NCI-H146 treated with DMSO at 0.1 percent for 48 hours (cell line): ENCODE data around the gene ALMS1.
"Not testable (repeated sequence)": the region's sequence is repeated elsewhere in the genome, so short reads cannot be mapped to it uniquely, and the experiment has no call there.

ENCODE experiments used
- DNase-seq: peaks from one replicate; lab custom pipeline; 2025; ENCODE audit not compliant: unreplicated experiment; lab: John Stamatoyannopoulos, UW

ALMS1 gene

GRCh38 chr2:73504850-73505249 is 119.2 kb downstream of the ALMS1 start:
- not testable (repeated sequence) for DNase-seq

GRCh38 chr2:73510470-73510869 is 124.8 kb downstream of the ALMS1 start:
- DNase-seq: not testable (repeated sequence)

GRCh38 chr2:73516033-73516432 is 130.4 kb downstream of the ALMS1 start:
- no peak for DNase-seq

- DNase-seq: no peak
Observed at GRCh38 chr2:73528688-73529087, 143.1 kb downstream of the ALMS1 start.

GRCh38 chr2:73530773-73531172 is 145.1 kb downstream of the ALMS1 start:
- DNase-seq: not testable (repeated sequence)

GRCh38 chr2:73532381-73532780 is 146.7 kb downstream of the ALMS1 start:
- DNase-seq: no peak

GRCh38 chr2:73536133-73536840 is 150.7 kb downstream of the ALMS1 start:
- no peak for DNase-seq

- DNase-seq: not testable (repeated sequence)
Observed at GRCh38 chr2:73560875-73561274, 175.2 kb downstream of the ALMS1 start.

- no peak for DNase-seq
Observed at GRCh38 chr2:73561422-73561821, 175.8 kb downstream of the ALMS1 start.

- no peak for DNase-seq
Observed at GRCh38 chr2:73564986-73565385, 179.3 kb downstream of the ALMS1 start.

- no peak for DNase-seq
Observed at GRCh38 chr2:73566288-73566878, 180.7 kb downstream of the ALMS1 start.

- DNase-seq: no peak
Observed at GRCh38 chr2:73575261-73575660, 189.6 kb downstream of the ALMS1 start.

GRCh38 chr2:73582364-73582763 is 196.7 kb downstream of the ALMS1 start:
- no peak for DNase-seq

- peak; percentile 82 for DNase-seq
Observed at GRCh38 chr2:73588177-73588576, 202.5 kb downstream of the ALMS1 start.

- DNase-seq: no peak
Observed at GRCh38 chr2:73593680-73594079, 208.0 kb downstream of the ALMS1 start.

GRCh38 chr2:73594251-73594650 is 208.6 kb downstream of the ALMS1 start:
- DNase-seq: no peak

GRCh38 chr2:73601780-73602179 is 216.1 kb downstream of the ALMS1 start:
- DNase-seq: no peak

GRCh38 chr2:73603099-73603588 is 217.5 kb downstream of the ALMS1 start:
- DNase-seq: not testable (repeated sequence)

GRCh38 chr2:73604589-73604988 is 219.0 kb downstream of the ALMS1 start:
- not testable (repeated sequence) for DNase-seq

- DNase-seq: no peak
Observed at GRCh38 chr2:73610111-73610510, 224.5 kb downstream of the ALMS1 start.

- DNase-seq: no peak
Observed at GRCh38 chr2:73611193-73611592, 225.6 kb downstream of the ALMS1 start.

GRCh38 chr2:73611867-73612266 is 226.2 kb downstream of the ALMS1 start:
- DNase-seq: no peak

GRCh38 chr2:73614105-73614504 is 228.5 kb downstream of the ALMS1 start:
- DNase-seq: no peak
